ENCODE measurements around the gene NRCAM. TPM values are rescaled to one million over a fixed set of nuclear protein-coding genes. Genes with fewer than 3 reads are reported as not detected.

The NRCAM gene
- total RNA-seq, 1 donor: 1.3 TPM

- DNase-seq (ENCODE audit: low read depth): no peak
- H3K4me3 ChIP-seq (ENCODE audit: low read depth, low read length): no peak overlapping the region
- no peak for TF ChIP-seq CTCF (IDR thresholded peaks at IDR 0.05; ENCODE audit: insufficient read depth, low read depth, low read length)
Observed at GRCh38 chr7:108190891-108191290, 265.3 kb downstream of the NRCAM start.

- no peak overlapping the region for H3K4me3 ChIP-seq (ENCODE audit: low read depth, low read length)
- TF ChIP-seq CTCF (IDR thresholded peaks at IDR 0.05; ENCODE audit: insufficient read depth, low read depth, low read length): no peak
- no peak for DNase-seq (ENCODE audit: low read depth)
Observed at GRCh38 chr7:108189733-108190388, 266.4 kb downstream of the NRCAM start.

- no peak overlapping the region for H3K4me3 ChIP-seq (ENCODE audit: low read depth, low read length)
- TF ChIP-seq CTCF (IDR thresholded peaks at IDR 0.05; ENCODE audit: insufficient read depth, low read depth, low read length): no peak
- DNase-seq (ENCODE audit: low read depth): no peak
Observed at GRCh38 chr7:108188724-108189123, 267.5 kb downstream of the NRCAM start.

- TF ChIP-seq CTCF (IDR thresholded peaks at IDR 0.05; ENCODE audit: insufficient read depth, low read depth, low read length): peak; percentile 70
- no peak overlapping the region for H3K4me3 ChIP-seq (ENCODE audit: low read depth, low read length)
- DNase-seq (ENCODE audit: low read depth): peak; percentile 68
Observed at GRCh38 chr7:108181073-108181985, 274.9 kb downstream of the NRCAM start.

GRCh38 chr7:108178398-108178797 is 277.8 kb downstream of the NRCAM start:
- DNase-seq (ENCODE audit: low read depth): no peak
- no peak for TF ChIP-seq CTCF (IDR thresholded peaks at IDR 0.05; ENCODE audit: insufficient read depth, low read depth, low read length)
- no peak overlapping the region for H3K4me3 ChIP-seq (ENCODE audit: low read depth, low read length)

GRCh38 chr7:108171164-108171563 is 285.1 kb downstream of the NRCAM start:
- DNase-seq (ENCODE audit: low read depth): no peak
- no peak for TF ChIP-seq CTCF (IDR thresholded peaks at IDR 0.05; ENCODE audit: insufficient read depth, low read depth, low read length)
- H3K4me3 ChIP-seq (ENCODE audit: low read depth, low read length): no peak overlapping the region
